Hepatocyte (in vitro differentiated cells): Measurements from ENCODE around the gene NAV2.

Experiments
- CTCF ChIP-seq: fragments of 200-600 bp; sonication (generic); IDR thresholded peaks from 2 replicates; pipeline ENCODE4 v1.5.1; 2016; ENCODE audit warnings: antibody characterized with exemption, mild to moderate bottlenecking; ENCODE audit not compliant: poor library complexity
- EZH2 ChIP-seq: fragments of 200-600 bp; sonication (generic); IDR thresholded peaks from 2 replicates; pipeline ENCODE4 v1.6.1; 2016; ENCODE audit warnings: antibody characterized with exemption, mild to moderate bottlenecking, borderline replicate concordance
- EZH2phosphoT487 ChIP-seq: fragments of 200-600 bp; sonication (generic); IDR thresholded peaks from one replicate; pipeline ENCODE4 v1.6.1; 2018; ENCODE audit warnings: antibody characterized with exemption, mild to moderate bottlenecking, low read depth, moderate library complexity; ENCODE audit not compliant: unreplicated experiment, severe bottlenecking

GRCh38 chr11:19840961-19841360, 128.3 kb downstream of the NAV2 start:
- TF ChIP-seq CTCF, result no peak
- no peak for TF ChIP-seq EZH2
- no peak for TF ChIP-seq EZH2phosphoT487
